ENCODE results near the gene TSLP.

Gene TSLP

DNA sequence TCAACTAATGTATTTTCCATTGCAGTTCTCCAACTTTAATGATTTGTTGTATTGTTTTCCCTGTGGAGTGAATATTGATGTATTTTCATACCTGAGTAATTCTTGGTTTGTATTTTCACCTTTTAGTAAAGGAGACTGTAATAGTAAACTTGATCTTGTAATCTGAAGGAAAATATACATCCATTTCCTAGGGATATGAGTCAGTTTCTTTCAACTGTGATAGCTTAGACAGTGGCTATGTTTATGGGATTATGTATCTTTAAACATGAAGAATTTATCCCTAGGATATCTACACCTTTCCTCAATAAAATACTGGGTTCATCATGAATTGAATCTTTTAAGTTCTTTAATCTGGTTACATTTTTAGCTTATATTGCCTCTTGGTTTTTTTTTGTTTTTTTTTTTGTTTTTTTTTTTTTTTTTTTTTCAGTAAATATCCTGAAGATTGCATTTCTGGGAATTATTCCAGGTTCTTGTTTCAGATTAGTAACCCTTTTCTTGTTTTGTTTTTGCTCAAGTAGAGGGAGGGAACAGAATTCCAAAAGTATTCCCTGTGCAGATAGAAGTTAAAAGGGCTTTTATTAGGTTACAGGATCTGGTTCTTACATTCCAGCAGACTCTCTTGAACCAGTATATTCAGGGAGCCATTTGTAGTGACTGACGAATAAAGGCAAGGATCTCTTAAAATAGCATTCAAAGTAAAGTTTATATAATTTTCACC, 27.7 kb downstream of the TSLP start:
- DNase-seq, result no peak

- no peak for DNase-seq
These were observed 34.9 kb downstream of the TSLP start for GRCh38 chr5:111106320-111106948.

GRCh38 chr5:111107371-111107770, 35.9 kb downstream of the TSLP start:
- no peak for DNase-seq

GRCh38 chr5:111111956-111112355, 40.4 kb downstream of the TSLP start:
- no peak for DNase-seq

DNA sequence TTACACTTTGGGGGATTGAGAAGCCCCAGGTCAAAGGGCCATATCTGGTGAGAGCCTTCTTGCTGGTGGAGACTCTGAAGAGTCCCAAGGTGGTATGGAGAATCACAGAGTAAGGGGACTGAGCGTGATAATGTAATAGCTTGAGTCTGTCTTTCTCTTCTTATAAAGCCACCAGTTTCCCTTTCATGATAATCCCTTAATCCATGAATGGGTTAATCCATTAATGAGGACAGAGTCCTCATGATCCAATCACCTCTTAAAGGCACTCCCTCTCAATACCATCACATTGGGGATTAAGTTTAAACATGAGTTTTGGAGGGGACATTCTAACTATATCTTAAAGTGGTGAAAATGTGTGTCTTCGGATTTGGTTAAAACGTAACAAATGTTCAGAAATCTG, 42.2 kb downstream of the TSLP start:
- DNase-seq, result no peak

- DNase-seq, result no peak
These were observed 43.7 kb downstream of the TSLP start for GRCh38 chr5:111115229-111115628.

GRCh38 chr5:111116550-111116949, 45.0 kb downstream of the TSLP start:
- DNase-seq, result no peak

GRCh38 chr5:111117136-111117535, 45.6 kb downstream of the TSLP start:
- no peak for DNase-seq

- no peak for DNase-seq
These were observed 47.7 kb downstream of the TSLP start for GRCh38 chr5:111119221-111119620.

DNA sequence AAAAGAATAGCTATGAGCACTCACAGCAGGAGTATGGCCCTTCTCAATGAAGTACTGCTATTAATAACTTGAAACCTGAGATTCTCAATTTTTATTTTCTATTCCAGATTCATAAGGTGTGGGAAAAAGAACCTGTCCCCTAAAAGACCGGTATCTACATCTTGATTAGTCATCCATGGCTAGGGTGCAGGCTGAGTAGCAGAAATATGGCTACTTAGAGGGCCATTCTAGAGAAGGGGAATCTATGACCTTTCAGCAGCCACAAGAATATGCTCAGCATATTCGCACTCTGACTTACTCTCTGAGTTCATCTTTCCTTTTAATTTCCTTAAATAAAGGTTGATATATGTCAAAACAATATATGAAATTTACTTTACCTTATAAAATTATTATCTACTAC, 48.3 kb downstream of the TSLP start:
- no peak for DNase-seq

DNA sequence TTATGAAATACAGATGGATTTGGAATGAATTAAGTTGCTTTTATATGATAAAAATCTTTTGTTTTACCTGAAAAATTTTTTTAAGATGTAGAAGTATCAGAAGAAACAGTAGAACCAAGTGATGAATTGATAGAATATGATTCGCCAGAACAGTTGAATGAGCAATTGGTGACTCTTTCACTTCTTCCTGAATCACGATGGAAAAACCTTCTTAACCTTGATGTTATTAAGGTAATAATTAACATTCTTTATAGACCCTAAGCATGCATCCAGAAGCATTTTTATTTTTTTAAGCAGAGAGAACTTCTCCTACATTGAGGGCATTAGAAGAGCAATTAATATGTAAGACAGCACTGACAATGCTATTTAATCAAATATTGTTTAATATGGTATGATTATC, 49.4 kb downstream of the TSLP start:
- DNase-seq, result no peak

DNA sequence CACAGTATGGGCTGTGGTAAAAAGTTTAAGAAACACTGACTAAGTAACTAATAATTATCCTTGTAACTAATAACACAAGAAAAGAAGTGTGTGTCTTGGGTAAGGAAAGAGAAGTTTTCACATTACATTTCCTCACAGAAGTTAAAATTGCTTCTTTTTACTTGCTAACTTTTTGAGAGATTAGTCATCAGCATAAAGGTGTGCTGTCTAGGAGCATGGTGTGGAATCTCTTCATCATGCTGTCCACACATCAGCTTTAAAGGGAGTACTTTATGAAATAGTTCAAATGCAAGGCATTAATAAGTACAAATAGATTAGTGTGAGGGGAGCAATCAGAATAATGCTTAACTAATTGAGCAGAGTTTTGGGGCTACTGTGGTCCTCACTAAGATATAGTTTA, 50.4 kb downstream of the TSLP start:
- no peak for DNase-seq

- no peak for DNase-seq
These were observed 50.9 kb downstream of the TSLP start for GRCh38 chr5:111122398-111122797.

GRCh38 chr5:111124793-111125192, 53.3 kb downstream of the TSLP start:
- DNase-seq, result no peak

DNA sequence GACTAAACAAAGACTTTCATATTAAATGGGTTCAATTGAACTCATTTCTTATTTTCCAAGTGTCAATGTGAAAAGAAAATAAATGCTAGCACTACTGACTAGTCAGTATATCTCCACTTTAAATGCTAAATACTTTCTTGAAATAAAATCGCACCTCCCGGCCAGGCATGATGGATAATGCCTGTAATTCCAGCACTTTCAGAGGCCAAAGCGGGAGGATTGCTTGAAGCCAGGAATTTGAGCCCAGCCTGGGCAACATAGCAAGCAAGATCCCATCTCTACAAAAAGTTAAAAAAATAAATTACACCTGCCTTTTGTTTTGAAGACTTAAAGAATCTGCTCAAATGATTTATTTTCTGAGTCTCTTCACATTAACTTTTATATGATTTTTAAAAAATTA, 55.4 kb downstream of the TSLP start:
- no peak for DNase-seq

Measured in fibroblast of skin of right quadriceps (primary cell).